Raji (cell line): Measurements from ENCODE around the gene SND1.

ENCODE experiments used
- POLR2A ChIP-seq: IDR thresholded peaks from 2 replicates; pipeline ENCODE4 v1.6.1; 2011; ENCODE audit warnings: low read depth, low read length, control low read depth; ENCODE audit not compliant: insufficient read depth

The SND1 gene

GRCh38 chr7:127908430-127909258 lies 256.6 kb downstream of the SND1 start:
- no peak for TF ChIP-seq POLR2A

GRCh38 chr7:127909424-127910152 lies 257.6 kb downstream of the SND1 start:
- no peak for TF ChIP-seq POLR2A

- no peak for TF ChIP-seq POLR2A
These were observed 258.7 kb downstream of the SND1 start for GRCh38 chr7:127910670-127911069.

- TF ChIP-seq POLR2A, result no peak
These were observed 260.0 kb downstream of the SND1 start for GRCh38 chr7:127911968-127912511.

GRCh38 chr7:127912901-127913300 lies 260.9 kb downstream of the SND1 start:
- no peak for TF ChIP-seq POLR2A

- no peak for TF ChIP-seq POLR2A
These were observed 261.7 kb downstream of the SND1 start for GRCh38 chr7:127913686-127914085.

- TF ChIP-seq POLR2A, result no peak
These were observed 262.7 kb downstream of the SND1 start for GRCh38 chr7:127914693-127915092.

- no peak for TF ChIP-seq POLR2A
These were observed 264.7 kb downstream of the SND1 start for GRCh38 chr7:127916735-127917134.

GRCh38 chr7:127918130-127918529 lies 266.1 kb downstream of the SND1 start:
- TF ChIP-seq POLR2A, result no peak

GRCh38 chr7:127920787-127921438 lies 268.9 kb downstream of the SND1 start:
- no peak for TF ChIP-seq POLR2A

GRCh38 chr7:127922656-127923055 lies 270.7 kb downstream of the SND1 start:
- no peak for TF ChIP-seq POLR2A

GRCh38 chr7:127924874-127925273 lies 272.9 kb downstream of the SND1 start:
- no peak for TF ChIP-seq POLR2A

- TF ChIP-seq POLR2A, result no peak
These were observed 275.3 kb downstream of the SND1 start for GRCh38 chr7:127927348-127927696.

- no peak for TF ChIP-seq POLR2A
These were observed 276.2 kb downstream of the SND1 start for GRCh38 chr7:127928222-127928621.

GRCh38 chr7:127928852-127929251 lies 276.9 kb downstream of the SND1 start:
- TF ChIP-seq POLR2A, result no peak
